PC-3 (cell line): Measurements from ENCODE around the gene R3HDM2. TPM values are rescaled to one million over a fixed set of nuclear protein-coding genes. Genes with fewer than 3 reads are reported as not detected.

Experiments
- ATAC-seq: fragments of 200-7000 bp; cut with Tn5 transposase; 2 replicates; pipeline ENCODE4 v1.9.1; 2020; ENCODE audit warnings: mild to moderate bottlenecking, moderate library complexity
- BruUV-seq: library from RNA; stranded (reverse); fragments of 400-500 nt; replicated peaks from 2 replicates; lab custom pipeline; 2021; lab: Mats Ljungman, UMichigan
- CTCF ChIA-PET: fragments of 300-600 bp; sonication (Branson Sonifier 250); formaldehyde crosslinking; loops from one replicate; lab custom pipeline; 2022; ENCODE audit warnings: antibody characterized with exemption; lab: Charles Lee
- POLR2A ChIA-PET: fragments of 300-600 bp; sonication (Branson Sonifier 250); formaldehyde crosslinking; loops from one replicate; lab custom pipeline; 2022; ENCODE audit warnings: antibody characterized with exemption; ENCODE audit not compliant: unreplicated experiment; lab: Charles Lee
- DNase-seq: peaks from one replicate; pipeline ENCODE4 v3.0.0-alpha.2; 2015
- H2AFZ ChIP-seq: fragments of 300-600 bp; sonication (generic); 2 replicates; pipeline ENCODE4 v1.6.0; 2016; ENCODE audit warnings: antibody characterized with exemption, low read length
- H3F3A ChIP-seq: fragments of 300-600 bp; sonication (generic); one replicate; pipeline ENCODE4 v1.6.0; 2017; ENCODE audit warnings: antibody characterized with exemption, low read length, control low read depth, mild to moderate bottlenecking; ENCODE audit not compliant: unreplicated experiment
- H3K27ac ChIP-seq: fragments of 300-600 bp; sonication (generic); 2 replicates; pipeline ENCODE4 v1.5.1; 2016; ENCODE audit warnings: mild to moderate bottlenecking, low read length
- H3K27me3 ChIP-seq: fragments of 300-600 bp; sonication (generic); 2 replicates; pipeline ENCODE4 v1.6.1; 2016; ENCODE audit warnings: low read length, mixed read lengths
- H3K36me3 ChIP-seq: fragments of 300-600 bp; sonication (generic); 2 replicates; pipeline ENCODE4 v1.6.1; 2016; ENCODE audit warnings: low read depth, mixed run types, low read length, mixed read lengths
- H3K4me1 ChIP-seq: fragments of 300-600 bp; sonication (generic); 2 replicates; pipeline ENCODE4 v1.5.1; 2016; ENCODE audit warnings: low read length; ENCODE audit not compliant: insufficient read depth
- H3K4me2 ChIP-seq: fragments of 300-600 bp; sonication (generic); 2 replicates; pipeline ENCODE4 v1.6.0; 2016; ENCODE audit warnings: low read length
- H3K4me3 ChIP-seq: fragments of 300-600 bp; sonication (generic); 2 replicates; pipeline ENCODE4 v1.5.1; 2016; ENCODE audit warnings: mild to moderate bottlenecking, low read length, mixed read lengths
- H3K79me2 ChIP-seq: fragments of 300-600 bp; sonication (generic); 2 replicates; pipeline ENCODE4 v1.6.1; 2017; ENCODE audit warnings: low read length, mixed read lengths
- H3K9ac ChIP-seq: fragments of 300-600 bp; sonication (generic); 2 replicates; pipeline ENCODE4 v1.6.0; 2016; ENCODE audit warnings: mild to moderate bottlenecking, low read length
- H3K9me2 ChIP-seq: fragments of 300-600 bp; sonication (generic); replicated peaks from 2 replicates; pipeline ENCODE4 v1.6.1; 2016; ENCODE audit warnings: mixed run types, low read length, mixed read lengths
- H3K9me3 ChIP-seq: fragments of 300-600 bp; sonication (generic); 2 replicates; pipeline ENCODE4 v1.6.1; 2016; ENCODE audit warnings: low read length, mixed read lengths
- H4K20me1 ChIP-seq: fragments of 300-600 bp; sonication (generic); 2 replicates; pipeline ENCODE4 v1.6.1; 2016; ENCODE audit warnings: low read length, mixed read lengths
- CTCF ChIP-seq: fragments of 300-600 bp; sonication (generic); conservative IDR thresholded peaks from 2 replicates; pipeline ENCODE4 v1.5.1; 2017; ENCODE audit warnings: antibody characterized with exemption, low read depth, mild to moderate bottlenecking, low read length
- EZH2 ChIP-seq: fragments of 300-600 bp; sonication (generic); IDR thresholded peaks from one replicate; pipeline ENCODE4 v1.6.1; 2017; ENCODE audit warnings: antibody characterized with exemption, mild to moderate bottlenecking, low read length; ENCODE audit not compliant: unreplicated experiment
- EZH2phosphoT487 ChIP-seq: fragments of 300-600 bp; sonication (generic); IDR thresholded peaks from 2 replicates; pipeline ENCODE4 v1.6.1; 2018; ENCODE audit warnings: mild to moderate bottlenecking, antibody characterized with exemption, low read length, borderline replicate concordance
- intact Hi-C: fragments of 100-400 bp; cut with micrococcal nuclease; formaldehyde crosslinking; loops from 2 replicates; pipeline ENCODE4 v1.9.0; 2023
- total RNA-seq: library from RNA; depleted of rRNA; stranded (reverse); fragments of >200 nt; gene quantifications from 2 replicates; pipeline ENCODE4 v1.2.3, GENCODE V29; 2014

R3HDM2 gene
- total RNA-seq, 1 experiment from 2014 or later, result 14.0 TPM

- CTCF ChIA-PET, result no interaction called here
Observed at GRCh38 chr12:57224278-57224972, 206.4 kb downstream of the R3HDM2 start.

GRCh38 chr12:57223191-57224165 lies 207.4 kb downstream of the R3HDM2 start:
- Histone ChIP-seq H3K9me3 (no peaks in the 10 kb centered on the region), H3K79me2 (no peaks in the 10 kb centered on the region), H3F3A (no peaks in the 10 kb centered on the region), H4K20me1 (no peaks in the 10 kb centered on the region), H3K27ac (no peak overlapping the region), H3K4me2 (no peak overlapping the region), H3K4me1 (peaks cover 6% of the 10 kb centered on the region), H3K36me3 (no peaks in the 10 kb centered on the region), H3K27me3 (no peaks in the 10 kb centered on the region), H3K9me2 (no peaks in the 10 kb centered on the region), H3K9ac (no peak overlapping the region), H2AFZ (no peak overlapping the region), H3K4me3 (no peak overlapping the region)
- intact Hi-C loops, result no loop called here
- POLR2A ChIA-PET, result no interaction called here
- no peak for TF ChIP-seq EZH2phosphoT487
- no peak for TF ChIP-seq CTCF
- no peak for TF ChIP-seq EZH2
- BruUV-seq, result no TSS peak
- CTCF ChIA-PET, result no interaction called here
- DNase-seq, result no peak
- no peak for ATAC-seq

More at GRCh38 chr12:57224278-57224972, 206.4 kb downstream of the R3HDM2 start:
- no peak overlapping the region for H3K27ac ChIP-seq
- intact Hi-C loops, result no loop called here
- DNase-seq, result no peak
- no peaks in the 10 kb centered on the region for H3F3A ChIP-seq
- no peak overlapping the region for H3K4me3 ChIP-seq
- H3K9me2 ChIP-seq, result no peaks in the 10 kb centered on the region
- no TSS peak for BruUV-seq
- no peak overlapping the region for H2AFZ ChIP-seq
- H4K20me1 ChIP-seq, result no peaks in the 10 kb centered on the region
- H3K4me1 ChIP-seq, result peaks cover 7% of the 10 kb centered on the region; the same call in 1 of the 2 replicates
- H3K79me2 ChIP-seq, result no peaks in the 10 kb centered on the region
- no peaks in the 10 kb centered on the region for H3K36me3 ChIP-seq
- POLR2A ChIA-PET, result interaction anchor here (0.6 kb wide), 1 partner anchor 29 kb away, joined by 3 read pairs; no protein-coding TSS in a partner anchor
- H3K4me2 ChIP-seq, result no peak overlapping the region
- TF ChIP-seq EZH2 (no peak), EZH2phosphoT487 (no peak), CTCF (no peak)
- no peak overlapping the region for H3K9ac ChIP-seq
- ATAC-seq, result no peak
- no peaks in the 10 kb centered on the region for H3K9me3 ChIP-seq
- no peaks in the 10 kb centered on the region for H3K27me3 ChIP-seq
